Subcutaneous abdominal adipose tissue (tissue), 5 donors: ENCODE measurements around the gene FCMR.
"Not testable (repeated sequence)": the region's sequence is repeated elsewhere in the genome, so short reads cannot be mapped to it uniquely, and the experiment has no call there.

Source experiments
- H3K27ac ChIP-seq: one replicate; pipeline ENCODE4 v1.7.0; 2013; ENCODE audit warnings: low read depth, mild to moderate bottlenecking, inconsistent platforms, low read length, moderate library complexity
- H3K27me3 ChIP-seq, 5 donors: one replicate each; pipeline ENCODE4 v1.7.0; 2013; ENCODE audit warnings: low read length in 5 of 5, inconsistent platforms in 1 of 5; ENCODE audit not compliant: control insufficient read depth in 5 of 5, insufficient read depth in 4 of 5
- H3K36me3 ChIP-seq, 5 donors: one replicate each; pipeline ENCODE4 v1.7.0; 2013; ENCODE audit warnings: low read length in 5 of 5; ENCODE audit not compliant: control insufficient read depth in 5 of 5, insufficient read depth in 5 of 5
- H3K4me1 ChIP-seq, 5 donors: one replicate each; pipeline ENCODE4 v1.7.0; 2013; ENCODE audit warnings: low read length in 5 of 5, mild to moderate bottlenecking in 3 of 5, moderate library complexity in 1 of 5; ENCODE audit not compliant: control insufficient read depth in 5 of 5, insufficient read depth in 5 of 5
- H3K4me3 ChIP-seq, 5 donors: one replicate each; pipeline ENCODE4 v1.7.0; 2013; ENCODE audit warnings: low read length in 5 of 5, low read depth in 1 of 5
- H3K9ac ChIP-seq, 5 donors: one replicate each; pipeline ENCODE4 v1.7.0; 2013; ENCODE audit warnings: low read length in 5 of 5, mild to moderate bottlenecking in 4 of 5, moderate library complexity in 3 of 5
- H3K9me3 ChIP-seq, 5 donors: one replicate each; pipeline ENCODE4 v1.7.0; 2013; ENCODE audit warnings: low read length in 5 of 5; ENCODE audit not compliant: control insufficient read depth in 5 of 5
- donor health status: healthy.
- donor health status: healthy.
- donor health status: healthy.
- donor health status: healthy.
- donor health status: healthy.

FCMR gene

DNA sequence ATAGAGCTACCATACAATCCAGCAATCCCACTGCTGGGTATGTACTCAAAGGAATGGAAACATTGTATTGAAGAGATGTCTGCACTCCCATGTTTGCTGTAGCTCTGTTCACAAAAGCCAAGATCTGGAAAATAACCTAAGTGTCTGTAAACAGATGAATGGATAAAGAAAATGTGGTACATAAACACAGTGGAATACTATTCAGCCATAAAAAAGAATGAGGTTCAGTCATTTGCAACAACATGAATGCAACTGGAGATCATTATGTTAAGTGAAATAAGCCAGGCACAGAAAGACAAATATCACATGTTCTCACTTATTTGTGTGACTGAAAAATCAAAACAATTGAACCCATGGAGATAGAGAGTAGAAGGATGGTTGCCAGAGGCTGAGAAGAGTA, 68.0 kb downstream of the FCMR start:
- not testable (repeated sequence) for H3K9ac ChIP-seq, H3K4me1 ChIP-seq, H3K36me3 ChIP-seq, H3K27ac ChIP-seq, H3K9me3 ChIP-seq, H3K27me3 ChIP-seq, H3K4me3 ChIP-seq
